PC-3 (cell line): ENCODE measurements around the gene STAM. TPM values are rescaled to one million over a fixed set of nuclear protein-coding genes. Genes with fewer than 3 reads are reported as not detected.
A peak's percentile ranks its signal among the peaks of the same experiment; 100 is the strongest.

Experiments used
- ATAC-seq: fragments of 200-7000 bp; cut with Tn5 transposase; 2 replicates; pipeline ENCODE4 v1.9.1; 2020; ENCODE audit warnings: mild to moderate bottlenecking, moderate library complexity
- Bru-seq: library from RNA; stranded (reverse); fragments of 400-500 nt; gene quantifications from one replicate; lab custom pipeline; 2021; lab: Mats Ljungman, UMichigan
- BruChase-seq, 2 experiments: library from RNA; stranded (reverse); fragments of 400-500 nt; gene quantifications; one replicate each; lab custom pipeline; 2021; lab: Mats Ljungman, UMichigan
- BruUV-seq: library from RNA; stranded (reverse); fragments of 400-500 nt; replicated peaks from 2 replicates; lab custom pipeline; 2021; lab: Mats Ljungman, UMichigan
- CTCF ChIA-PET: fragments of 300-600 bp; sonication (Branson Sonifier 250); formaldehyde crosslinking; loops from one replicate; lab custom pipeline; 2022; ENCODE audit warnings: antibody characterized with exemption; lab: Charles Lee
- POLR2A ChIA-PET: fragments of 300-600 bp; sonication (Branson Sonifier 250); formaldehyde crosslinking; loops from one replicate; lab custom pipeline; 2022; ENCODE audit warnings: antibody characterized with exemption; ENCODE audit not compliant: unreplicated experiment; lab: Charles Lee
- DNase-seq: peaks from one replicate; pipeline ENCODE4 v3.0.0-alpha.2; 2015
- H2AFZ ChIP-seq: fragments of 300-600 bp; sonication (generic); 2 replicates; pipeline ENCODE4 v1.6.0; 2016; ENCODE audit warnings: antibody characterized with exemption, low read length
- H3F3A ChIP-seq: fragments of 300-600 bp; sonication (generic); one replicate; pipeline ENCODE4 v1.6.0; 2017; ENCODE audit warnings: antibody characterized with exemption, low read length, control low read depth, mild to moderate bottlenecking; ENCODE audit not compliant: unreplicated experiment
- H3K27ac ChIP-seq: fragments of 300-600 bp; sonication (generic); 2 replicates; pipeline ENCODE4 v1.5.1; 2016; ENCODE audit warnings: mild to moderate bottlenecking, low read length
- H3K27me3 ChIP-seq: fragments of 300-600 bp; sonication (generic); 2 replicates; pipeline ENCODE4 v1.6.1; 2016; ENCODE audit warnings: low read length, mixed read lengths
- H3K36me3 ChIP-seq: fragments of 300-600 bp; sonication (generic); 2 replicates; pipeline ENCODE4 v1.6.1; 2016; ENCODE audit warnings: low read depth, mixed run types, low read length, mixed read lengths
- H3K4me1 ChIP-seq: fragments of 300-600 bp; sonication (generic); 2 replicates; pipeline ENCODE4 v1.5.1; 2016; ENCODE audit warnings: low read length; ENCODE audit not compliant: insufficient read depth
- H3K4me2 ChIP-seq: fragments of 300-600 bp; sonication (generic); 2 replicates; pipeline ENCODE4 v1.6.0; 2016; ENCODE audit warnings: low read length
- H3K4me3 ChIP-seq: fragments of 300-600 bp; sonication (generic); 2 replicates; pipeline ENCODE4 v1.5.1; 2016; ENCODE audit warnings: mild to moderate bottlenecking, low read length, mixed read lengths
- H3K79me2 ChIP-seq: fragments of 300-600 bp; sonication (generic); 2 replicates; pipeline ENCODE4 v1.6.1; 2017; ENCODE audit warnings: low read length, mixed read lengths
- H3K9ac ChIP-seq: fragments of 300-600 bp; sonication (generic); 2 replicates; pipeline ENCODE4 v1.6.0; 2016; ENCODE audit warnings: mild to moderate bottlenecking, low read length
- H3K9me2 ChIP-seq: fragments of 300-600 bp; sonication (generic); replicated peaks from 2 replicates; pipeline ENCODE4 v1.6.1; 2016; ENCODE audit warnings: mixed run types, low read length, mixed read lengths
- H3K9me3 ChIP-seq: fragments of 300-600 bp; sonication (generic); 2 replicates; pipeline ENCODE4 v1.6.1; 2016; ENCODE audit warnings: low read length, mixed read lengths
- H4K20me1 ChIP-seq: fragments of 300-600 bp; sonication (generic); 2 replicates; pipeline ENCODE4 v1.6.1; 2016; ENCODE audit warnings: low read length, mixed read lengths
- EZH2 ChIP-seq: fragments of 300-600 bp; sonication (generic); IDR thresholded peaks from one replicate; pipeline ENCODE4 v1.6.1; 2017; ENCODE audit warnings: antibody characterized with exemption, mild to moderate bottlenecking, low read length; ENCODE audit not compliant: unreplicated experiment
- EZH2phosphoT487 ChIP-seq: fragments of 300-600 bp; sonication (generic); IDR thresholded peaks from 2 replicates; pipeline ENCODE4 v1.6.1; 2018; ENCODE audit warnings: mild to moderate bottlenecking, antibody characterized with exemption, low read length, borderline replicate concordance
- intact Hi-C: fragments of 100-400 bp; cut with micrococcal nuclease; formaldehyde crosslinking; loops from 2 replicates; pipeline ENCODE4 v1.9.0; 2023
- long read RNA-seq: library from polyadenylated mRNA; unstranded; transcript quantifications from one replicate; pipeline ENCODE4 v2.0.0, GENCODE V29; 2021; ENCODE audit not compliant: unreplicated experiment
- total RNA-seq: library from RNA; depleted of rRNA; stranded (reverse); fragments of >200 nt; gene quantifications from 2 replicates; pipeline ENCODE4 v1.2.3, GENCODE V29; 2014; rRNA removed
- TF ChIP-seq, protein P1 (sequence below): fragments of 300-600 bp; sonication (generic); conservative IDR thresholded peaks from 2 replicates; pipeline ENCODE4 v1.5.1; 2017; ENCODE audit warnings: antibody characterized with exemption, low read depth, mild to moderate bottlenecking, low read length

Gene STAM
- 7.8 and 9.5 TPM in 2 replicates for total RNA-seq
- percentile 82 among the genes with signal in this experiment for Bru-seq, nascent RNA
- BruChase-seq, experiment 1, labeled RNA remaining after a 6-hour chase = percentile 78 among the genes with signal in this experiment
- BruChase-seq, experiment 2, labeled RNA remaining after a 2-hour chase = percentile 78 among the genes with signal in this experiment
- long read RNA-seq, transcript STAM-202 (14 exons, 2,972 nt) = major isoform, 28 of 53 reads
- long read RNA-seq, partial matches to known transcripts = 4 of 53 reads
- long read RNA-seq, other reads (novel, unspliced or antisense) = 21 of 53 reads

GRCh38 chr10:17643755-17644484, at the start of gene STAM:
STAM (plus strand) TSS chr10:17644151; CDS start chr10:17644340, 189 bp downstream.
- ChIA-PET POLR2A (interaction anchor here (0.6 to 1.5 kb wide), 5 partner anchors 20 to 827 kb away, joined by 3 to 14 read pairs (median 4); partner anchors contain the start of genes HACD1 and RSU1), CTCF (no interaction called here)
- peak; percentile 75 for ATAC-seq
- no peaks in the 10 kb centered on the region for H3K27me3 ChIP-seq
- no peaks in the 10 kb centered on the region; the same call in 1 of the 2 replicates for H3K36me3 ChIP-seq
- H3K4me2 ChIP-seq = peak within 1 kb of the TSS; percentile 87
- no peak for TF ChIP-seq EZH2phosphoT487
- TF ChIP-seq, protein P1, sequence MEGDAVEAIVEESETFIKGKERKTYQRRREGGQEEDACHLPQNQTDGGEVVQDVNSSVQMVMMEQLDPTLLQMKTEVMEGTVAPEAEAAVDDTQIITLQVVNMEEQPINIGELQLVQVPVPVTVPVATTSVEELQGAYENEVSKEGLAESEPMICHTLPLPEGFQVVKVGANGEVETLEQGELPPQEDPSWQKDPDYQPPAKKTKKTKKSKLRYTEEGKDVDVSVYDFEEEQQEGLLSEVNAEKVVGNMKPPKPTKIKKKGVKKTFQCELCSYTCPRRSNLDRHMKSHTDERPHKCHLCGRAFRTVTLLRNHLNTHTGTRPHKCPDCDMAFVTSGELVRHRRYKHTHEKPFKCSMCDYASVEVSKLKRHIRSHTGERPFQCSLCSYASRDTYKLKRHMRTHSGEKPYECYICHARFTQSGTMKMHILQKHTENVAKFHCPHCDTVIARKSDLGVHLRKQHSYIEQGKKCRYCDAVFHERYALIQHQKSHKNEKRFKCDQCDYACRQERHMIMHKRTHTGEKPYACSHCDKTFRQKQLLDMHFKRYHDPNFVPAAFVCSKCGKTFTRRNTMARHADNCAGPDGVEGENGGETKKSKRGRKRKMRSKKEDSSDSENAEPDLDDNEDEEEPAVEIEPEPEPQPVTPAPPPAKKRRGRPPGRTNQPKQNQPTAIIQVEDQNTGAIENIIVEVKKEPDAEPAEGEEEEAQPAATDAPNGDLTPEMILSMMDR = no peak
- no peak for TF ChIP-seq EZH2
- no peaks in the 10 kb centered on the region for H3F3A ChIP-seq
- BruUV-seq = no TSS peak
- peak; percentile 69 for DNase-seq
- 0 out of 2 replicates have a peak, but pooled peaks cover 3% of the 10 kb centered on the region for H4K20me1 ChIP-seq
- peaks cover 72% of the 10 kb centered on the region for H3K79me2 ChIP-seq
- peaks cover 20% of the 10 kb centered on the region; the same call in 1 of the 2 replicates for H3K4me1 ChIP-seq
- H3K9ac ChIP-seq = peak within 1 kb of the TSS; percentile 93
- intact Hi-C loops = loop anchor here (2.0 to 10.0 kb wide), 2 partner anchors 27 to 61 kb away; partner anchors contain the start of gene HACD1
- peak within 1 kb of the TSS; percentile 68 for H2AFZ ChIP-seq
- peak within 1 kb of the TSS; percentile 88 for H3K27ac ChIP-seq
- no peaks in the 10 kb centered on the region for H3K9me3 ChIP-seq
- peak within 1 kb of the TSS; percentile 89 for H3K4me3 ChIP-seq
- H3K9me2 ChIP-seq = no peaks in the 10 kb centered on the region

DNA sequence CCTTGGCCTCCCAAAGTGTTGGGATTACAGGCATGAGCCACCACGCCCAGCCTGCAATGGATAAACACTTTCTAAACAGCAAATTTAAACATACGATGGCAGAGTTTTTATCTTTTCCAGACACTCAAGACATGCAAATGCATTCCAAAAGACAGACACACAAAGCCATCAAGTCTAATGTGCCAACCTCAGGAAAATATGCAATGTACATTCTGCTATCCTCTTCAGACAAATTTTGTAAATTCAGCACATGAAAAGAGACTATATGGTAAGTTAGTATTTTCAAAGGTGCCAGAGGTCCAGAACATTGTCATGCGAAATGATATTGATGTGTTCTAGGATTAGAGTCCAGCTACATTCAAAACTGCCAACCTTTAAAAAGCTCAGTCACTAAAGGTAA, 46.6 kb upstream of the STAM start:
- POLR2A ChIA-PET = no interaction called here
- Histone ChIP-seq H3K9me2 (no peaks in the 10 kb centered on the region), H3K36me3 (no peaks in the 10 kb centered on the region), H3K27me3 (no peaks in the 10 kb centered on the region), H3K27ac (no peak overlapping the region), H3F3A (no peaks in the 10 kb centered on the region), H3K9ac (no peak overlapping the region), H3K4me1 (no peaks in the 10 kb centered on the region), H3K79me2 (no peaks in the 10 kb centered on the region), H3K4me3 (no peak overlapping the region), H2AFZ (no peak overlapping the region), H3K9me3 (no peaks in the 10 kb centered on the region), H4K20me1 (no peaks in the 10 kb centered on the region), H3K4me2 (no peak overlapping the region)
- ATAC-seq (no peak), DNase-seq (no peak)
- CTCF ChIA-PET = no interaction called here
- BruUV-seq = no TSS peak
- no peak for TF ChIP-seq EZH2
- TF ChIP-seq, protein P1 = no peak
- TF ChIP-seq EZH2phosphoT487 = no peak
- intact Hi-C loops = loop anchor here (5.0 to 10.0 kb wide), 2 partner anchors 163 to 770 kb away; no protein-coding TSS in a partner anchor
